Endodermal cell (in vitro differentiated cells): ENCODE measurements around the gene PCNX4. TPM values are rescaled to one million over a fixed set of nuclear protein-coding genes. Genes with fewer than 3 reads are reported as not detected.
A peak's percentile ranks its signal among the peaks of the same experiment; 100 is the strongest.

Source experiments
- DNase-seq: peaks from one replicate; pipeline ENCODE4 v3.0.0-alpha.2; 2017
- H3K27ac ChIP-seq: 2 replicates; pipeline ENCODE4 v1.5.1; 2013; ENCODE audit warnings: mild to moderate bottlenecking, low read depth, low read length, moderate library complexity
- H3K27me3 ChIP-seq: 2 replicates; pipeline ENCODE4 v1.6.1; 2013; ENCODE audit warnings: mild to moderate bottlenecking, low read length, moderate library complexity; ENCODE audit not compliant: insufficient read depth, control insufficient read depth, poor library complexity, severe bottlenecking
- H3K36me3 ChIP-seq: 2 replicates; pipeline ENCODE4 v1.7.0; 2013; ENCODE audit warnings: mild to moderate bottlenecking, low read length, moderate library complexity; ENCODE audit not compliant: control insufficient read depth, insufficient read depth
- H3K4me1 ChIP-seq: one replicate; pipeline ENCODE4 v1.7.0; 2013; ENCODE audit warnings: low read length; ENCODE audit not compliant: control insufficient read depth, insufficient read depth
- H3K4me3 ChIP-seq: 2 replicates; pipeline ENCODE4 v1.5.1; 2013; ENCODE audit warnings: mild to moderate bottlenecking, low read length, moderate library complexity
- H3K9ac ChIP-seq: 2 replicates; pipeline ENCODE4 v1.6.1; 2013; ENCODE audit warnings: mild to moderate bottlenecking, low read length, moderate library complexity; ENCODE audit not compliant: poor library complexity, severe bottlenecking; ENCODE audit errors: extremely low read depth
- H3K9me3 ChIP-seq: 2 replicates; pipeline ENCODE4 v1.6.1; 2013; ENCODE audit warnings: mild to moderate bottlenecking, low read length, moderate library complexity; ENCODE audit not compliant: control insufficient read depth
- H3K27ac Mint-ChIP-seq: 2 replicates; pipeline ENCODE4 v1.8.0; 2020; ENCODE audit warnings: mixed read lengths
- H3K27me3 Mint-ChIP-seq: 2 replicates; pipeline ENCODE4 v1.8.0; 2021; ENCODE audit warnings: mild to moderate bottlenecking, mixed read lengths; ENCODE audit not compliant: insufficient read depth
- H3K36me3 Mint-ChIP-seq: 2 replicates; pipeline ENCODE4 v1.8.0; 2020; ENCODE audit warnings: low read depth, mixed read lengths
- H3K4me1 Mint-ChIP-seq: 2 replicates; pipeline ENCODE4 v1.8.0; 2020; ENCODE audit warnings: mixed read lengths
- H3K4me3 Mint-ChIP-seq: 2 replicates; pipeline ENCODE4 v1.8.0; 2020; ENCODE audit warnings: mild to moderate bottlenecking, moderate library complexity, mixed read lengths
- H3K9me3 Mint-ChIP-seq: 2 replicates; pipeline ENCODE4 v1.8.0; 2020; ENCODE audit warnings: mild to moderate bottlenecking, mixed read lengths
- CTCF ChIP-seq: fragments of 200-600 bp; sonication (generic); conservative IDR thresholded peaks from 2 replicates; pipeline ENCODE4 v1.5.0; 2021; ENCODE audit warnings: antibody characterized with exemption, mild to moderate bottlenecking
- WGBS, 2 experiments: methylation state at CpG; one replicate each; pipeline versions ENCODE4 v1.1.5 to v1.1.7; 2013; ENCODE audit warnings: missing lambda C conversion rate in 2 of 2, mixed read lengths in 1 of 2; ENCODE audit not compliant: insufficient coverage in 1 of 2, insufficient read length in 1 of 2; 5-methylcytosine and 5-hydroxymethylcytosine counted together
- total RNA-seq, 2 donors: library from RNA; stranded (reverse); fragmentation: NEBNext Ultra II Directional in 1 of 2; extraction: Animal tissue kit (Norgen Biotek cat#: 25700) in 1 of 2; gene quantifications; 2 replicates in 1 of 2; 3 replicates in 1 of 2; pipeline ENCODE4 v1.2.1, GENCODE V29; 2021

The PCNX4 gene
- total RNA-seq, 2 donors from 2014 or later, result 61.1 to 74.3 TPM

DNA sequence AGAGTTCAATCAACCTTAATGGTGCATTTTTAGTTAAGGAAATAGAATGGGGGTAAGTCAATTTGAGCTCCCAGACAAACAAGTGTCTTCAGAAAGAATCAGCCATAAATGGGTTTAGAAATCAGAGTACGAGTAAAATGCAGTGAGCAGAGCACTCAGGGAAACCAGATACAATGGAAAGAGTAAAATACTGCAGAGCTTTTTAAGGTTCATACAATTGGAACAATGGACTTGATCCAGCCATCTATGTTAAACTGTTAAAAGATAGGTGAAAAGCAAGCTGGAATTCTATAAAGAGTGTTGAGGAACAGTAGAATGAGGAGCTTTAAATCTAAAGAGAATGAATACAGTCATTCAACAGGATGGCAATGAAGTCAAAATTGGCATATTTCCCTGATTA, 23.8 kb upstream of the PCNX4 start:
- H3K36me3 ChIP-seq, result no peaks in the 10 kb centered on the region
- Mint-ChIP-seq H3K27me3 (no peaks in the 10 kb centered on the region), H3K4me3 (no peak overlapping the region), H3K27ac (no peak overlapping the region), H3K9me3 (no peaks in the 10 kb centered on the region), H3K36me3 (no peaks in the 10 kb centered on the region), H3K4me1 (no peaks in the 10 kb centered on the region)
- no peaks in the 10 kb centered on the region for H3K4me1 ChIP-seq
- H3K9me3 ChIP-seq, result no peaks in the 10 kb centered on the region
- DNase-seq, result no peak
- no peak overlapping the region for H3K27ac ChIP-seq
- 88 to 100% methylated on average over 1 of the region's 1 CpG for WGBS, 2 experiments
- no peak for TF ChIP-seq CTCF
- H3K9ac ChIP-seq, result no peak overlapping the region
- H3K4me3 ChIP-seq, result no peak overlapping the region
- H3K27me3 ChIP-seq, result no peaks in the 10 kb centered on the region

DNA sequence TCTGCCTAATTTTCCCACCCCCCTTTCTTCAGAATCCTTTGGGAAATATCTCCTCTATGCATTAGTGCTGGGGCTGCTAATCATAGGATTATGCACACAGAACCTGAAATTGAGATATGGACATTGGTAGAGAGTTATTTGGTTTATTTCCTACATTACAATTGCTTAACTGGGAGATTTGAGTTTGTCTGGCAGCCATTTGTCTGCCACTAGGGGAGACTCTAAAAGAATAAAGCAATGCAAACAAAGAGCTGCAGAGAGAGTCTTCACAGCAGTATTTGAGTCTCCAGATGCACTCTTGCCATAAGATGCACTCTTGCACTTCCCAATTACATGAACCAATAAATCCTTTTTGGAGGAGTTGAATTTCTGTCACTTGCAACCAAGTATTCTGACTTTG, 12.0 kb upstream of the PCNX4 start:
- peak; percentile 69 for TF ChIP-seq CTCF
- Mint-ChIP-seq H3K36me3 (no peaks in the 10 kb centered on the region), H3K27me3 (no peaks in the 10 kb centered on the region), H3K9me3 (peaks cover 19% of the 10 kb centered on the region), H3K27ac (no peak overlapping the region), H3K4me1 (peaks cover 7% of the 10 kb centered on the region), H3K4me3 (no peak overlapping the region)
- H3K9me3 ChIP-seq, result peaks cover 6% of the 10 kb centered on the region
- no peaks in the 10 kb centered on the region for H3K27me3 ChIP-seq
- no peak for DNase-seq
- H3K36me3 ChIP-seq, result no peaks in the 10 kb centered on the region
- H3K27ac ChIP-seq, result no peak overlapping the region
- H3K4me1 ChIP-seq, result peaks cover 4% of the 10 kb centered on the region
- no peak overlapping the region for H3K4me3 ChIP-seq
- no peak overlapping the region for H3K9ac ChIP-seq

DNA sequence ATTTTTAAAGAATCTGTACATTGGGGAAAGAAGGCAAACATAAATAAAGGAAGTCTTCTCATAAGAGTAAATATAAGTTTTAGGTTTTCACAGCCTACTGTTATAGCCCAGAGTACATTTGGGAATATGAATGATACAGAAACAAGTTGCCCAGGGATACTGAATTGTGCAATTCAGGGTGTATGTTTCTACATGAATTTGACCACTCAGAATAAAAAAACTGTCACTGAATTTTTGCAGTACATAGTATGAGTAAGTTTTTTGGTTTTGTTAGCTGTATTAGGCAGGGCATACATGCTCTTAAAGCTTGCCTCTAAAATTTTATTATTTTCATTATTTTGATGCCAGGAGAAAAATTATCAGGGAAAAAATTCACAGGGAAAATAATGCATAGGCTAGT, 6.6 kb upstream of the PCNX4 start:
- H3K36me3 Mint-ChIP-seq, result no peaks in the 10 kb centered on the region
- no peak for TF ChIP-seq CTCF
- no peak overlapping the region for H3K27ac ChIP-seq

More for the DNA sequence above, 6.6 kb upstream of the PCNX4 start:
- no peak overlapping the region for H3K27ac Mint-ChIP-seq
- peaks cover under 1% of the 10 kb centered on the region for H3K4me1 Mint-ChIP-seq
- no peaks in the 10 kb centered on the region for H3K4me1 ChIP-seq
- H3K9me3 Mint-ChIP-seq, result no peaks in the 10 kb centered on the region
- no peak overlapping the region for H3K4me3 Mint-ChIP-seq
- no peaks in the 10 kb centered on the region for H3K9me3 ChIP-seq
- no peaks in the 10 kb centered on the region for H3K36me3 ChIP-seq
- no peak overlapping the region for H3K4me3 ChIP-seq
- H3K27me3 Mint-ChIP-seq, result no peaks in the 10 kb centered on the region
- H3K27me3 ChIP-seq, result no peaks in the 10 kb centered on the region
- DNase-seq, result no peak
- no peak overlapping the region for H3K9ac ChIP-seq
